HepG2 (cell line): ENCODE measurements around the gene SMARCB1. TPM values are rescaled to one million over a fixed set of nuclear protein-coding genes. Genes with fewer than 3 reads are reported as not detected.

ENCODE experiments used
- ATAC-seq: fragments of 200-7000 bp; cut with Tn5 transposase; 3 replicates; pipeline ENCODE4 v1.9.1; 2020; ENCODE audit warnings: mild to moderate bottlenecking, moderate library complexity
- BruUV-seq: library from RNA; stranded (reverse); fragments of 400-500 nt; replicated peaks from 2 replicates; lab custom pipeline; 2021; lab: Mats Ljungman, UMichigan
- CTCF ChIA-PET: fragments of 300-600 bp; formaldehyde crosslinking; extraction: SDS; loops from one replicate; lab custom pipeline; 2021; ENCODE audit warnings: low total read pairs, inconsistent platforms, low intra/inter-chr PET ratio; lab: Yijun Ruan, JAX
- POLR2A ChIA-PET: fragments of 350-600 bp; sonication (Branson Sonifier 250); formaldehyde crosslinking; loops from one replicate; lab custom pipeline; 2020; ENCODE audit warnings: antibody characterized with exemption, inconsistent platforms; lab: Yijun Ruan, JAX
- DNase-seq: peaks from one replicate; pipeline ENCODE4 v3.0.0-alpha.2; 2015; ENCODE audit warnings: low spot score
- FAIRE-seq: peaks from 3 replicates; lab custom pipeline; 2011; peaks lifted over from hg19 to GRCh38; lab: Jason Lieb, UNC
- H2AFZ ChIP-seq: one replicate; pipeline ENCODE4 v1.6.1; 2011; ENCODE audit warnings: low read length, inconsistent platforms
- H3K27ac ChIP-seq: fragments of 300-600 bp; 3 replicates; pipeline ENCODE4 v1.8.0; 2011; ENCODE audit warnings: mixed run types, mild to moderate bottlenecking, mixed read lengths, low read length, inconsistent platforms; ENCODE audit not compliant: insufficient read depth; ENCODE audit errors: extremely low read length
- H3K27me3 ChIP-seq, 2 experiments: fragments of 200-600 bp in 1 of 2; 2 replicates in 1 of 2; 3 replicates in 1 of 2; pipeline versions ENCODE4 v1.6.0 to v1.8.0; 2011; ENCODE audit warnings: low read length in 2 of 2, mild to moderate bottlenecking in 2 of 2, moderate library complexity in 2 of 2, inconsistent platforms in 1 of 2; ENCODE audit not compliant: insufficient read depth in 2 of 2, control insufficient read depth in 1 of 2
- H3K36me3 ChIP-seq, 2 experiments: fragments of 200-600 bp in 1 of 2; replicated peaks in 1 of 2; 2 replicates in 1 of 2; 3 replicates in 1 of 2; pipeline versions ENCODE4 v1.5.1 to v1.8.0; 2011; ENCODE audit warnings: low read length in 2 of 2, inconsistent platforms in 1 of 2; ENCODE audit not compliant: insufficient read depth in 2 of 2, control insufficient read depth in 1 of 2
- H3K4me1 ChIP-seq: 2 replicates; pipeline ENCODE4 v1.5.1; 2012; ENCODE audit warnings: low read length, inconsistent platforms; ENCODE audit not compliant: insufficient read depth
- H3K4me2 ChIP-seq: 2 replicates; pipeline ENCODE4 v1.6.0; 2011; ENCODE audit warnings: low read depth, low read length, inconsistent platforms
- H3K4me3 ChIP-seq, 3 experiments: fragments of 200-600 bp in 1 of 3; sonication (generic), shearing (Covaris generic) in 1 of 3; replicated peaks in 1 of 3; 2 replicates each; pipeline ENCODE4 v1.5.1; 2011 to 2016; ENCODE audit warnings: low read length in 3 of 3, inconsistent platforms in 2 of 3, low read depth in 2 of 3, mild to moderate bottlenecking in 2 of 3, control low read depth in 1 of 3, mixed read lengths in 1 of 3; ENCODE audit not compliant: insufficient read depth in 1 of 3
- H3K79me2 ChIP-seq: one replicate; pipeline ENCODE4 v1.6.1; 2011; ENCODE audit warnings: low read length, inconsistent platforms; ENCODE audit not compliant: insufficient read depth
- H3K9ac ChIP-seq: 2 replicates; pipeline ENCODE4 v1.6.0; 2011; ENCODE audit warnings: mild to moderate bottlenecking, low read depth, low read length, inconsistent platforms; ENCODE audit not compliant: insufficient read depth
- H3K9me3 ChIP-seq: 2 replicates; pipeline ENCODE4 v1.5.1; 2012; ENCODE audit warnings: mild to moderate bottlenecking, low read length
- H4K20me1 ChIP-seq: 2 replicates; pipeline ENCODE4 v1.6.0; 2011; ENCODE audit warnings: inconsistent platforms, mild to moderate bottlenecking, low read length, moderate library complexity; ENCODE audit not compliant: insufficient read depth
- CEBPG ChIP-seq: IDR thresholded peaks from 2 replicates; pipeline ENCODE4 v1.6.1; 2016
- MAFK ChIP-seq, 2 experiments: IDR thresholded peaks in 1 of 2; conservative IDR thresholded peaks in 1 of 2; 2 replicates each; pipeline ENCODE4 v1.6.1; 2011; ENCODE audit warnings: improper control_type of control experiment in 2 of 2, low read length in 2 of 2
- STAT6 ChIP-seq: sonication (generic); formaldehyde crosslinking; IDR thresholded peaks from 2 replicates; pipeline ENCODE4 v1.4.0; 2020; ENCODE audit warnings: missing genetic modification reagents, mild to moderate bottlenecking, borderline replicate concordance
- ZEB1 ChIP-seq: IDR thresholded peaks from 2 replicates; pipeline ENCODE4 v1.6.1; 2012; ENCODE audit warnings: mild to moderate bottlenecking, low read depth, inconsistent platforms; ENCODE audit not compliant: insufficient replicate concordance
- ZNF224 ChIP-seq: sonication (generic); formaldehyde crosslinking; IDR thresholded peaks from 2 replicates; pipeline ENCODE4 v1.5.0; 2020; ENCODE audit warnings: mild to moderate bottlenecking, missing genetic modification reagents
- ZNF280B ChIP-seq: sonication (generic); formaldehyde crosslinking; IDR thresholded peaks from 2 replicates; pipeline ENCODE4 v1.5.0; 2020; ENCODE audit warnings: missing genetic modification reagents, mild to moderate bottlenecking, borderline replicate concordance
- ZNF432 ChIP-seq: sonication (generic); formaldehyde crosslinking; IDR thresholded peaks from 2 replicates; pipeline ENCODE4 v1.5.0; 2020; ENCODE audit warnings: missing genetic modification reagents, mild to moderate bottlenecking, borderline replicate concordance
- ZSCAN5A ChIP-seq: sonication (generic); formaldehyde crosslinking; IDR thresholded peaks from 2 replicates; pipeline ENCODE4 v1.8.0; 2022; ENCODE audit warnings: mild to moderate bottlenecking, missing genetic modification reagents, borderline replicate concordance
- WGBS: methylation state at CpG from one replicate; pipeline ENCODE4 v1.1.6; 2017; ENCODE audit warnings: low lambda C conversion rate; 5-methylcytosine and 5-hydroxymethylcytosine counted together
- in situ Hi-C: cut with HindIII; loops from 2 replicates; pipeline ENCODE4 v1.10.0; 2017; ENCODE audit warnings: low pct_unique_long_range_greater_than_20kb; ENCODE audit not compliant: extremely low pct_ligation_motif_present
- intact Hi-C: fragments of 100-400 bp; cut with micrococcal nuclease; formaldehyde crosslinking; loops from one replicate; pipeline ENCODE4 v1.10.0; 2022; ENCODE audit not compliant: unreplicated experiment
- polyA plus RNA-seq, 8 experiments: library from polyadenylated mRNA; depleted of rRNA in 3 of 8; stranded (reverse) in 7 of 8; unstranded in 1 of 8; fragments of >200 nt; fragmentation: Illumina TruSeq in 4 of 8; extraction: Trizol in 4 of 8; gene quantifications; 2 replicates each; pipeline versions ENCODE4 v1.2.1 to v1.2.3, GENCODE V29; 2011 to 2016; ENCODE audit warnings: low read depth in 4 of 8, missing spikeins in 1 of 8, mixed read lengths in 1 of 8; ENCODE audit not compliant: insufficient read depth in 1 of 8
- total RNA-seq, 5 experiments: library from RNA; depleted of rRNA; stranded (reverse); fragments of >200 nt; fragmentation: Illumina TruSeq; extraction: Trizol; gene quantifications; 2 replicates each; pipeline ENCODE4 v1.2.3, GENCODE V29; 2016; ENCODE audit warnings: low read depth in 1 of 5

SMARCB1 gene
- total and polyA plus RNA-seq, 2 of the 13 experiments (the other 11 are each of a cell fraction or from before 2014, with no cell fraction given) = 74.0 to 166 TPM

GRCh38 chr22:23857606-23858483, 71.1 kb downstream of the SMARCB1 start, which contains the start of gene SLC2A11:
SLC2A11 (plus strand) TSS chr22:23857875; CDS start chr22:23858000, 125 bp downstream.
- peaks cover 7% of the 10 kb centered on the region for H3K79me2 ChIP-seq
- peak within 1 kb of the TSS; percentile 85 for H2AFZ ChIP-seq
- peak within 1 kb of the TSS; percentile 74 for H3K9ac ChIP-seq
- 6% methylated on average over 39 of the region's 60 CpGs for WGBS
- H3K4me1 ChIP-seq = peaks cover 25% of the 10 kb centered on the region
- no peaks in the 10 kb centered on the region for H4K20me1 ChIP-seq
- peak within 1 kb of the TSS; percentile 100 for H3K4me2 ChIP-seq
- TSS peak; percentile 59 for BruUV-seq
- peak; percentile 96 for DNase-seq
- H3K27ac ChIP-seq = peak within 1 kb of the TSS; percentile 81
- FAIRE-seq = peak; percentile 81
- peak; percentile 93 for ATAC-seq
- H3K9me3 ChIP-seq = no peaks in the 10 kb centered on the region
- H3K36me3 ChIP-seq = no peaks in the 10 kb centered on the region
- H3K27me3 ChIP-seq = no peaks in the 10 kb centered on the region; a peak in 1 of 5 replicates
- CTCF ChIA-PET = interaction anchor here (2.1 kb wide), 1 partner anchor 89 kb away, joined by 6 read pairs; no protein-coding TSS in a partner anchor
- POLR2A ChIA-PET = interaction anchor here (0.6 to 3.2 kb wide), 37 partner anchors 8 to 692 kb away, joined by 3 to 57 read pairs (median 4); partner anchors contain the start of genes CHCHD10, MIF, MMP11 and SMARCB1
- in situ Hi-C loops (no loop called here), intact Hi-C loops (loop anchor here (5.0 kb wide), 1 partner anchor 71 kb away; the partner anchor contains the start of gene SMARCB1)
- H3K4me3 ChIP-seq = peak within 1 kb of the TSS; percentile 65 to 89 (median 75)
- TF ChIP-seq ZEB1 = no peak
- TF ChIP-seq ZSCAN5A = no peak
- TF ChIP-seq ZNF224 = no peak; the same call in 1 of the 2 replicates
- peak in 1 of 2 experiments; percentile 61; a peak in 2 of 4 replicates for TF ChIP-seq MAFK (conservative IDR thresholded peaks at IDR 0.05 in 1 of 2, IDR thresholded peaks at IDR 0.05 in 1 of 2; ENCODE audit: low read length in 2 of 2)
- TF ChIP-seq ZNF280B (CRISPR knock-in tag) = no peak
- TF ChIP-seq CEBPG (CRISPR knock-in tag) = peak; percentile 59; the same call in 1 of the 2 replicates
- TF ChIP-seq ZNF432 = no peak
- no peak for TF ChIP-seq STAT6 (CRISPR knock-in tag)
